ENCODE measurements around the gene CFAP57. TPM values are rescaled to one million over a fixed set of nuclear protein-coding genes. Genes with fewer than 3 reads are reported as not detected.

CFAP57 gene
- total RNA-seq, 1 donor = 0.45 TPM

GRCh38 chr1:43292679-43293078 is 120.5 kb downstream of the CFAP57 start:
- H3K4me3 ChIP-seq (ENCODE audit: low read depth, low read length) = no peak overlapping the region
- no peak for DNase-seq (ENCODE audit: low read depth)
- TF ChIP-seq CTCF (IDR thresholded peaks at IDR 0.05; ENCODE audit: insufficient read depth, low read length) = no peak

GRCh38 chr1:43293176-43293575 is 121.0 kb downstream of the CFAP57 start:
- TF ChIP-seq CTCF (IDR thresholded peaks at IDR 0.05; ENCODE audit: insufficient read depth, low read length) = no peak
- DNase-seq (ENCODE audit: low read depth) = no peak
- no peak overlapping the region for H3K4me3 ChIP-seq (ENCODE audit: low read depth, low read length)

- no peak for TF ChIP-seq CTCF (IDR thresholded peaks at IDR 0.05; ENCODE audit: insufficient read depth, low read length)
Measured at GRCh38 chr1:43293896-43294760, 122.0 kb downstream of the CFAP57 start.

GRCh38 chr1:43294761-43295160 is 122.6 kb downstream of the CFAP57 start:
- no peak for TF ChIP-seq CTCF (IDR thresholded peaks at IDR 0.05; ENCODE audit: insufficient read depth, low read length)
- H3K4me3 ChIP-seq (ENCODE audit: low read depth, low read length) = no peak overlapping the region
- no peak for DNase-seq (ENCODE audit: low read depth)

More at GRCh38 chr1:43293896-43294760, 122.0 kb downstream of the CFAP57 start:
- peak; percentile 53 for DNase-seq (ENCODE audit: low read depth)
- no peak overlapping the region for H3K4me3 ChIP-seq (ENCODE audit: low read depth, low read length)

GRCh38 chr1:43296207-43296606 is 124.1 kb downstream of the CFAP57 start:
- TF ChIP-seq CTCF (IDR thresholded peaks at IDR 0.05; ENCODE audit: insufficient read depth, low read length) = no peak
- DNase-seq (ENCODE audit: low read depth) = no peak

GRCh38 chr1:43298055-43298454 is 125.9 kb downstream of the CFAP57 start:
- DNase-seq (ENCODE audit: low read depth) = no peak
- no peak for TF ChIP-seq CTCF (IDR thresholded peaks at IDR 0.05; ENCODE audit: insufficient read depth, low read length)
- H3K4me3 ChIP-seq (ENCODE audit: low read depth, low read length) = no peak overlapping the region

More at GRCh38 chr1:43296207-43296606, 124.1 kb downstream of the CFAP57 start:
- H3K4me3 ChIP-seq (ENCODE audit: low read depth, low read length) = no peak overlapping the region

Data from fibroblast of the aortic adventitia (primary cell).